GM18861 (cell line): ENCODE data around the gene TNK2.
"Not testable (repeated sequence)": the region's sequence is repeated elsewhere in the genome, so short reads cannot be mapped to it uniquely, and the experiment has no call there.

ENCODE experiments used
- ATAC-seq: cut with Tn5 transposase; IDR thresholded peaks from one replicate; pipeline ENCODE4 v1.9.1; 2021; ENCODE audit not compliant: unreplicated experiment

Gene TNK2

DNA sequence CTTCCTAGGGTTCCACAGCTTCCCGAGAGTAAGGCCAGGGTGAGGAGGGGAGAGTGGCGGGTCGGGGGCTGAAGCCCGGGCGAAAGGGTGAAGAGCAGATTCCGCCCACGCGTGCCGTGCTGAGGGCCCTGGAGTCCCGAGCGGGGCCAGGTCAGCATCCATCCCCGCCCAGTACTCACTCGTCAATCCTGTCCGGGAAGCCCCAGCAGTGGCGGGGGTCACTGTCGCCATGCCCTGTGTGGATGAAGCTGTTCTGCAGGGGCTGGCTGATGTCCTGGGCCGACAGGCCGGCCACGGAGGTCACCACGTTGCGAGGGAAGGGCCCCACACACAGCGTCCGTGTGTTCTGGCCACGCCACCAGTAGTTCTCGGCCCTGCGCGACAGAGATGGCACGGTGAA, 36.3 kb downstream of the TNK2 start:
- no peak for ATAC-seq

DNA sequence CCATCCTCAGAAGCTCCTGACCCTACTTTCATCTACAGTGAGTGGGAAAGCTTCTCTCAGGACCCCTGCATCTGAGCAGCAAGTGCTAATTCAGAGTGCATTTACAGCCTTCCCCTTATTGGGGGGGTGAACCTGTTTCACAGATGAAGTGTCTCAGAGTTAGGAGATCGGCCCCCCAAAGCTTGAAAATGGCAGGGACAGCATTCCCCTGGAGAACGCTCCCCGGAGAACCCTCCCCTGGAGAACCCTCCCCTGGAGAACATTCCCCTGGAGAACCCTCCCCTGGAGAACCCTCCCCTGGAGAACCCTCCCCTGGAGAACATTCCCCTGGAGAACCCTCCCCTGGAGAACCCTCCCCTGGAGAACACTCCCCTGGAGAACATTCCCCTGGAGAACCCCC, 36.7 kb downstream of the TNK2 start:
- not testable (repeated sequence) for ATAC-seq

DNA sequence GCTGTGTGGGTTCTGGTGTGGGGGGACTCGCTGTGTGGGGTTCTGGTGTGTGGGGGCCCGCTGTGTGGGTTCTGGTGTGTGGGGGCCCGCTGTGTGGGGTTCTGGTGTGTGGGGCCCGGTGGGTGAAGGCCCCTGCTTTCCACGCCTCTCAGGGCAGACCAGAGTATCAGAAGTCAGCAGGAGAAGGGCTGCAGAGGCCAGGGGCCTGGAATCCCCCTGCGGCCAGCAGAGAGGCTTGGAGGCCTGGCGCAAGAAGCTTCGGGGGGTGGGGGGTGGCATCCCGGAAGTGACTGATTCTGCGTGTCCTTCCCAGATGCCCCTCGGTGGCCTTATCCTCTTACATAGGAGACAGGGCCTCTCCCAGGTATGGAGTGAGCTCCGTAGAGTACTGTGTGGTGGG, 37.4 kb downstream of the TNK2 start:
- ATAC-seq, result no peak

DNA sequence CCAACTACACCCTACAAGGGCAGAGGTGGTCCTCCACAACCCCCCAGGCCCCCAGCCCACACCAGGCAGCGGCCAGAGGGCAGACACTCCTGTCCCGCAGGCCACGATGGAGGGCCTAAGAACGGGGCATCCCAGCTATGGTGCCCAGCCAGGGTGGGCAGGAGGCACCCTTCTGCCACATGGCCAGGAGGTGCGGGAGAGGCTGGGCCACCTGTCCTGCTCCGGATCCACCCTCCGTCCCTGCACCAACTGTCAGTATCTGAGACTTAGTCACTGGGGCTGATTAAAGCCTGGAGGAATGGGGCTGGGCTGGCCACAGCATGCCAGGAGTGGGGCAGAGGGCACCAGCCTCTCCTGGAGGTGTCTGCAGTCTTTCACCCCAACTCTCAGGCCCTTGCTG, 37.9 kb downstream of the TNK2 start:
- no peak for ATAC-seq

DNA sequence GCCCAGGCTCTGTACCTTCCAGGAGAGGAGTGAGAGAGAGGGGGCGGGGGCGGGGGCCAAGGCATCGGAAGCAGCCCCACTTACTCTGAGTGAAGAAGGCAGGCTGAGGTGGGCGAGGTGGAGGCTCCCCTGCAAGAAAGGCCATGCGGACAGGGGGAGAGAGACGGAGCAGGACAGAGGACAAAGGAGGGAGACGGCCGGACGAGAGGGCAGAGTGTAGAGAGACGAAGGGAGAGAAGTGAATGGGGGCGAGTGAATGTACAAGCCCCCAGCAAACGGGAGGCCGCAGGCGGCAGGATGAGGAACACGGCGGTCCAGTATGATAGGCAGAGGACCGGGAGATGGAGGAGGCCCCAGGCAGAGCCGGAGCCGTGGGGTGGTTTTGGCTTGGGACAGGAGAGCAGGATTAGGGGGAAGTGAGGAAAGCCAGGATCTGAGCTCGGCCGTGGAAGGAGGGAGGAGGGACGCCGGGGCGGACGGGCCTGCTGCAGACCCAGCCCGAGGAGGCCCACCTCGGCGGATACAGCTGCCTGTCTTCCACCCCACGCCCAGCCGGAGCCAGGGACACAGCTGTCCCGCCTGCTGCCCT, 38.8 kb downstream of the TNK2 start:
- ATAC-seq, result no peak

DNA sequence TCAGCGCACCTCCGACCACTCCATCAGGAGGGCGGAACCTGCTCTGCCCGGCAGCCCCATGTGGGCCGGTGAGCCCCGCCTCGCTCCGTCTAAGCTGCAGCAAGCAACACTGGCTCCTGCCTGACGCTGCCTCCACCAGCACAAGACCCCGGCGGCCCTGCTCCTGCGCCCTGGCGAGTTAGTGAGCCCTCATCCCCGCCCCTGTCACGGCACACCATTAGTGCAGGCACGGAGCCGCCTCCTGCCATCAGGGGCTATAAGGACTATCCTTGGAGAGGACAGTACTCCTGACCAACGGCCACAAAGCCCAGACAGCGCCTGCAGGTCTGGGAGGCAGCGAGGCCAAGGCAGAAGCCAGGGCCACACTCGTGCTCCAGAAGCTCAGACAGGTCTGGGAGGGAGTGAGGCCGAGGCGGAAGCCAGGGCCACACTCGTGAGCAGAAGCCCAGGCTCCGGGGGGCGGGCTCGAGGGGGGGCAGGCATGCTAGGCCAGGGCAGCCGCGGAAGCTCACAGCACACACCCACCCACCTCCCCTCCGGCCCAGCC, 39.4 kb downstream of the TNK2 start:
- no peak for ATAC-seq

DNA sequence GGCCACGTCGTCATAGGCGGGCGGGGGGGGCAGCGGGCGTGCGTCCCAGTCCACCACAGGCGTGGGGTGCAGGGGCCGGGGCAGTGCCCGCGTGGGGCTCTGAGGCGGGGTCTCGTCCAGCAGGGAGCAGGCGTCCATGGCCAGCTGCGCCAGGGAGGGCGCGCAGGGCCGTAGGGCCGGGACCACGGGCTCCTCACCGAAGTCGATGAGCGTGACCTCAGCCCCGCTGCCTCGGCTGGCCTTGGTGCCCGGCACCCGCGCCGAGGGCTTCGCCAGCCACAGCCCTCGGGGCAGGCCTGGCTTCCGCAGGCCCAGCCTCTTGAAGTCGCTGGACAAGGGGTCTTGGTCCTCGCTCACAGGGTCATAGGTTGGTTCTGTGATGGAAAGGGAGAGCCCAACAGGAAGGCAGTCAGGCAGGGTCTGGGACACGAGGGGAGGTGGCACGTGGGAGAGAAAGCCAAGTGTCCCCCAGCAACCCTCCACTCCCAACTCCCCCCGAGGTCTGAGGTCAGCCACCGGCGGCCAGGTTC, 40.0 kb downstream of the TNK2 start:
- ATAC-seq, result no peak

DNA sequence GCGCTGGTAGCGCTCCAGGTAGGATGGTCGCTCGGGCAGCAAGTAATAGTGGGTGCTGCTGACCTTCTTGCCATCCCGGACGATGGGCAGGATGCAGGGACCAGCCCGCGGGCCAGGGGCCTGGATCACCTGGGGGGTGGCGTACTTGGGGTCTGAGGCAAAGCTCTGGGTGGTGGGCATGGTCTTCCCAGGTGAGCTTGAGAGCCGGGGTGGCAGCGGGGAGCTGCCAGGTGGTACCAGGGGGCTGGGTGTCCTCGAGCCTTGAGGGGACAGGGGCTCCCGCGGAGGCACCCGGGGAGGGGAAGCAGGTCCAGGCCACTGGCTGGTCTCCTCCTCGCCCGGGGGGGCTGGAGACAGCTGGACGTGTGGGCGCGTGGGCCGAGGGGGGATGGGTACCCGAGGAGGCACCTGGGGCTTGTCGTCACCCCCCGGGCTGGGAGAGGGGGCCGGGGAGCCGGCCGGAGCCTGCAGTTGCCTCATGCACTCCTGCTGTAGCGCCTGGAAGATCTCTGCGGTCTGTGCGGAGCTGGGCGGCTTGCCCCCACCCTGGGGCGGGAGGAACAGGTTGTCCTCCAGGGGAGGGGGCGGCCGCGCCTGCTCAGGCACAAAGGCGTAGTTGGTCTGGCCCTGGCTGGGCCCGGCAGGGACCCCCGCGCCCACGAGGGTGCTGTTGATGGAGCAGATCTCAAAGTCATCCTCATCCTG, 40.6 kb downstream of the TNK2 start:
- ATAC-seq, result no peak

DNA sequence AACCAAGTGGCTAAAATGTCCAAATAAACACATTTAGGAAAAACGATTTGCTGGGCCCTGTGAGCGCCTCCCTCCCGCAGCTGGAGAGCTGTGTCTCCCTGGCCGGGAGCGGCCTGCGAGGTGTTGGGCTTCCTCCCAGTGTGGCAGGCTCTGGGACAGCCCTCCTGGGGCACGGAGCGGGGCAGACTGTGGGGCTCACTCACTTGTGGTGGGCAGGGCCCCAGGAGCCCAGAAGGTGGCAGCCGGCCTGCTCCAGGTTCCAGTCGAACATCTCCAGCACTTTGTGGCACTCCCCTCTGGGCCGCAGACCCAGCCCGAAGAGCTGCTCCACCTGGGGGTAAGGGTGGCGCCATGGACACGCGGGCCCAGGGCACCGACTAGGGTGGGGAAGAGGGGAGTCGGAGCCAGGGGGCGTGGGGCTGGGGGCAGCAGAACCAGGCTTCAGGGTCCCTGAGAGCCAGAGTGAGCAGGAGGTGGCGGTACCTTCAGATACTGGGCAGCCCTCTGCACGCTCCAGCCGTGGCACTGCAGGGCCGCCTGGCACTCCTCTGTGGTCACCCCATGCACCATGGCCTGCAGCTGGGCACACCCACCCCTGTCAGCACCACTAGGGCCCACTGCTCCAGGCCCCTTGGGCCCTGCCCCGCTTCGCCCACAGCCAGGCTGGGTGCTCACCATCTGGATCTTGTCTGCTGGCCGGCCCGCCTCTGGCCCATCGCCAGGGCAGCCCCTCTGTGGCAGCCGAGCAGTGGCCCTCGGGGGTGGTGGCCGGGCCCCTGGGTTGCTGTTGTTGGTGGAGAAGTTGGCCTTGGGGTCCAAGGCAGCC, 41.5 kb downstream of the TNK2 start:
- ATAC-seq, result no peak

DNA sequence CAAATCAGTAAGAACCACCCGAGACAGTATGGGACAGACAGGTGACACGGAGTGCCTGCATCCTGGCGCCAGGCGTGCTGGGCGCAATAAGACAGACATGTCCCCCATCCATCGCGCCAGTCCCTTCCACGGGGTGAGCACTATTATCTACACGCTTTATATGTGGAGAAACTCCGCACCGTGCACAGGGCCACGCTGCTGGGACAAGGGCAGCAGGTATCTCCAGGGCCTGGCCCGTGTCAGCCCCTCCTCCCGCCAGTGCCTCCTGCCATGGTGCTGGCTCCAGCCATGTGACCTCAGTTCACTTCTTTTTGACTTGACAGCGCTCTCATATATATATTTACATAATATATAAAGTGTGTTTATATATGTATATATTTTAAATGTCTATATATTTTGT, 42.6 kb downstream of the TNK2 start:
- no peak for ATAC-seq

DNA sequence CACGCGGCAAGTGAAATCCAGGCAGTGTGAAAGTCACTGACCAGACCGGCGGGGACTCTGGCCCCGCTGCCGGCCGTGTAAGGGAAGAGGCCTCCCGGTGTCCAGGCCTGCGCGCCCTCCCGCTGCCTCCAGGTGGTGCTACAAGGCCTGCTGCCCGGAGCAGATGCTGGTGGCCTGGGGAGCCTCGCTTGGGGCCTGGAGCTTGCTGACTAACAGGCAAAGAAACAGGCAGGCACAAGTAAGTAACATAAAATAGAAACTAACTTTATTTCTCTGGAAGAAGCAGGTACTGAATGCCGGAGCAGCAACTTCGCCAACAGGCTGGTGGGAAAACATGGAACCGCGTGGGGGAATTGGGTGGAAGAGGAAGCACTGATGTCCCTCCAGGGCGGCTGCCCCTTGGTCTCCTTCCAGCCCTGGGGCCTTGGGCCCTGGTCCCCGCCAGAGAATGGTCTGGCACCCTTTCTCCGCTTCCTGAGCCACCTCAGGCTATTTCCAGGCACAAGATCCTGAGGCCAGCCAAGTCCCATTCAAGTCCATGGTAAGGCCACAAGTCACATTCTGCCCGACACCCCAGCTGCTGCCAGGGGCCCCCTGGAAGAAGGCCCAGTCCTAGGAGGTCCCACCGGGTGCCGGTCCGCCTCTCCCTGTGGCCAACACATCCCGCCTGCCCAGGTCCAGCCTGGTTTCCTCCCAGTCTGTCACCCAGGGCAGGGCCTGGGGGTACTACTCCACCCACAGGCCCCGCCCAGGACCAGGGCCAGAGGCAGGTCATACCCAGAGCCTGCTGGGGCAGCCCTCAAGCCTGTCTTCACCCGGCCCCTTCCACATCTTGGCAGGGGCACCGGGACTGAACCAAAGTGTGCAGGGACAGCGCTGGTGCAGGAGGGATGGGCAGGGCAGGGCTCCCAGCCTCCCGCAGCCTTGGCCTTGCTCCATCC, 45.0 kb downstream of the TNK2 start:
- no peak for ATAC-seq

DNA sequence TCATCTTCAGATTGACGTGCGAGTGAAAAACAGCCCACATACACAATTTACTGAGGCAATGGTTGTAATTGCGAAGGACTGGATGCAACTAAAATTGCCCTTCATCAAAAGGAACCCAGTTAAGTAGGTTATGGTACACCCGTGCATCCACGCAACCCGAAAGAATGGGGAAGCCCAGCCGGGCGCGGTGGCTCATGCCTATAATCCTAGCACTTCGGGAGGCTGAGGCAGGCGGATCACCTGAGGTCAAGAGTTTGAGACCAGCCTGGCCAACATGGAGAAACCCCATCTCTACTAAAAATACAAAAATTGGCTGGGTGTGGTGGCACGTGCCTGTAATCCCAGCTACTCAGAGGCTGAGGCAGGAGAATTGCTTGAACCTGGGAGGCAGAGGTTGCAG, 46.0 kb downstream of the TNK2 start:
- not testable (repeated sequence) for ATAC-seq

DNA sequence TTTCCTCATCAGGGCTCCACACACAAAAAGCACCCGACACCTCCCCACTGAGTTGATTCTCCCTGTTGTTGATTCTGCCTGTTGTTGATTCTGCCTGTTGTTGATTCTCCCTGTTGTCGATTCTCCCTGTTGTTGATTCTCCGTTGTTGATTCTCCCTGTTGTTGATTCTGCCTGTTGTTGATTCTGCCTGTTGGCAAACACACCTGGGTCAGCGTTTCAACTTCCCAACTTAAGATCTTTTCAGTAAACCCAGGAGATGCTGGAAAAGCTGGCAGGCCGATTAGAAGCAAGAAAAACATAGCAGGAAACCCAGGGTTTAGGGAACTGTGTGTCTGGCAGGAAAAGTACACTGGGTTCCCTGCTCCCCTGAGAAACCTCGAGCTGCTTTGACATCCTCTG, 47.9 kb downstream of the TNK2 start:
- no peak for ATAC-seq

DNA sequence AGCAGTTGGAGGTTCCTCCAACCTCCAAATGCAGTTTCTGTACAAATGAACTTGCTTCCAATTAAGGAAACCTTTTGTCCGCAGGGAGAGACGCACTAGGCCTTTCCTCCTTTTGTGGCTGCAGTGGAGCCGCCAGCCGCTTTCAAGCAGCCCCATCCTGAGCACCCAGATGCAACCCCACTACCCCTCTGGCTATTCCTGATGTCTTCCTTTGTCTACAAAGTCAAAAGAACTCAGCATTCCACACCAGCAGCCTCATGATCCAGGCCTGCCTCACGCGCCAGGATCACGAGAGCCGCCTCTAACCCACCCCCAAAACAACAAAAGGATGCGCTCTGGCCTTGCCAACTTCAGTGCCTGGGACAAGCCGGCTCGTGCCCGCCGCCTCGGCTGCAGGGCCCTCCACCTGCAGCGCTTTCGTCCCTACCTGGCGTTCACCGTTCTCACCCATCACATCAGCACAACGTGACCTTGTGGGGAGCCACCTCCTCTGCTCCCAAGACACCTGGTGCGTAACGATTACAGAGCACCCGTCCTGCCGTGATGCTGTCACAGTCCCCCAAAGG, 48.4 kb downstream of the TNK2 start:
- ATAC-seq, result no peak

DNA sequence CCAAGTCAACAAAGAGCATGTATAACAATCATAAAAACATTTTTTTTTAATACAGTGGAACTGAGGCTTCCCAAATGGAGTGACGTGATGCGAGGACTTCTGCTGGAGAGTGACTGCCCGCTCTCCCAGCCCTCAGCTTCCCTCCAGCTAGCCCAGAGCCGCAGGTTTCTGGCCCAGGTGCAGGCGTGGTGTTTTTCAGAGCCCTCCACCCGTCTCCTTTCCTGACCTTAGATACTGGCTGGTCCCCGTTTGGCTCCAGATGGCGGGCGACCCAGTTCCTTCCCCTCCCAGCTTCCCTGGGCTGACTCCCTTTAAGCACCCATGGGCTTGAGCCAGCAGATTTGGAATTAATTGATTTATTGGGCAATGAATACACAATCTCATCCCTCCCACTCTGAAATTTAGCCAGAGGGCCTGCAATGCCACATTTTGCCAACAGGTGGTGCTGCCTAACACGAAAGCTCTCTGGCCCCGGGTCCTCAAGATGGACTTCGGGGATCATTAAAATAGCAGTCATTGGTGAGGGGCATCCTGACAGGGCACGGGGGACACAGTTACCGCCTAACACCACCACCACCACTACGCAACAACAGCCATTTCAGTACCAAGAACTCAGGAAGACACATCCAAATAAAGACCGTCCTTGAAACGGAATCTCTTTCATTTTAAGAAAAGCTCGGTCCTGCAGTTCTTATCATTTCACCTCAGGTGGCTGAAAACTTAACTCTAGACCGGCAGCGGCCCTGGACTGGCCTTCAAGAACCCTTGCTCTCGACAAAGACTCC, 49.1 kb downstream of the TNK2 start:
- ATAC-seq, result no peak

DNA sequence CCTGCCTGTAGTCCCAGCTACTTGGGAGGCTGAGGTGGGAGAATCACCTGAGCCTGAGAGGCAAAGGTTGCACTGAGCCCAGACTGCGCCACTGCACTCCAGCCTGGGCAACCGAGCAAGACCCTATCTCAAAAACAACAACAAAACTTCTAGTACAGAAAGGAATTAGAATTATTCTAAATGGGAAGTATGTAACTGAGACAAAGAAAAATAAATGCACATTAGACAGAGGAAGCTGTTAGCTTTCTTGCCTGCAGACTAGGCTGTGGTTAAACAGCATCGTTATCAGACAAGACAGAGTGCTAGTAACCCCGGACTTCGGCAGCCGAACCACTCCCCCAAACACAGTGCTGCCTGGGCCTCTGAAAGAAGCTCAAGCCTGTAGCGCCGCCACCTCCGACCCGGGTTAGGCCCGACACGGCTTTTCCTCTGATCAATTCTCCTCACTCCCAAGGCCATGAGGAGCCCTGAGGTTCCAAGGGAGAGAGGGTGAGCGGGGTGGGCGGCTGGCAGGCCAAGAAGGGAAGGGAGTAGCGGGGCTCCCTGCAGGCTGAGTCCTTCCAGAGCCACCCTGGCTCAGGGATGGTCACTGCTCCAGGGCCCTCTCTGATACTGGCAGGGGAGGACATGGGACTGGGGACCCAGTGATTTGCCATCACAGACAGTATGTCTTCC, 51.8 kb downstream of the TNK2 start:
- ATAC-seq, result no peak

DNA sequence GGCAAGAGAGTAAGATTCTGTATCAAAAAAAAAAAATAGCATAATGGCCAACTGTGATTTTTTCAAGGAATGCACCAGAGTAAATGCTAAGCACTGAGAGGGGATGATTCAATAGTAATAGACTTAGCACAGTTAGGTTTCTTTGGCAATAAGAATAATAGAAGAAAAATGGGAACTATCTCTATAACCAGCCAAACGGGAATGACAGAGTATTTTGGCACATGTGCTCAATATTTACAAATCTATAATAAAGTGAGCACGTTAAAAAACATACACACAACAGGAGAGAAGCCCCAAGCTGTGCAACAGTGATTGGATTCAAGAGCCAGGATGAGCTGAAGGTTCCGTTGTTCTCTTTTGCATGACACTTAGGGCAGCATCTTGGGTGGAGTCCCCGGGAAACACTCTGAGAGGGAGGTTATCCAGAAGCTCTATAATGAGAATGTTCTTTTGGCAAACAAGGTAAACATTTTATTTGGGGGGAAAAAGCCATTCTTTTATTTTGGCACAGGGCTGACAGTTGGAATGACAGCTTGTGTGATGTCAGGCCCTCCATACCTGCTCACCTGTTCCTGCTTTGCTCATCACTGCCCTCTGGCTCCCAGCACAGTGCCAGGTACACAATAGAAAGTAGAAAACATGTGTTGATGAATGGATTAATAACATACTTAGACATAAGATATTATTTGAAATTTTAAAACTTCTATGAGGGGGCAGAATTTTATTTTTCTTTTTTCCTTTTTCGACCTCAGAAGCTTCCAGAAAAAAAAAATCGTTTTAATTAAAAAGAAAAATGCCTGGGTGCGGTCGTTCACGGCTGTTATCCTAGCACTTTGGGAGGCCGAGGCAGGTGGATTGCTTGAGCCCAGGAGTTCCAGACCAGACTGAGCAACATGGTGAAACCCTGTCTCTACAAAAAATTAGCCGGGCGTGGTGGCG, 52.6 kb downstream of the TNK2 start:
- no peak for ATAC-seq
